Ovary (tissue), 3 donors: ENCODE data around the gene NAGS.

Experiments
- CTCF ChIP-seq, 3 donors: fragments of 450-650 bp in 2 of 3; fragments of 200-600 bp in 1 of 3; IDR thresholded peaks; one replicate each; pipeline versions ENCODE4 v1.5.1 to v1.8.0; 2016 to 2022; ENCODE audit warnings: antibody characterized with exemption in 3 of 3, mild to moderate bottlenecking in 1 of 3
- POLR2A ChIP-seq: fragments of 450-650 bp; IDR thresholded peaks from one replicate; pipeline ENCODE4 v1.6.1; 2017; ENCODE audit warnings: antibody characterized with exemption, mild to moderate bottlenecking, moderate library complexity
- donor health status: DM: no; HTN: no; CAD: no.

GRCh38 chr17:44022246-44022645 lies 17.8 kb downstream of the NAGS start:
- no peak for TF ChIP-seq CTCF (IDR thresholded peaks at IDR 0.05)
- TF ChIP-seq POLR2A, result no peak
